Cortex of kidney (tissue), 1 donor: ENCODE results near the gene GABRG3.
"Not testable (repeated sequence)": the region's sequence is repeated elsewhere in the genome, so short reads cannot be mapped to it uniquely, and the experiment has no call there.

Experiments used
- DNase-seq: peaks from one replicate; lab custom pipeline; 2025; lab: John Stamatoyannopoulos, UW

GABRG3 gene

GRCh38 chr15:26996250-26996649, 25.3 kb downstream of the GABRG3 start:
- DNase-seq: no peak

GRCh38 chr15:27003003-27003402, 32.0 kb downstream of the GABRG3 start:
- not testable (repeated sequence) for DNase-seq

GRCh38 chr15:27004226-27004625, 33.2 kb downstream of the GABRG3 start:
- not testable (repeated sequence) for DNase-seq

- no peak for DNase-seq
Observed at GRCh38 chr15:27017168-27017809, 46.3 kb downstream of the GABRG3 start.

GRCh38 chr15:27019687-27020086, 48.7 kb downstream of the GABRG3 start:
- DNase-seq: no peak

- DNase-seq: no peak
Observed at GRCh38 chr15:27025481-27025966, 54.5 kb downstream of the GABRG3 start.

- no peak for DNase-seq
Observed at GRCh38 chr15:27027229-27027628, 56.2 kb downstream of the GABRG3 start.

- no peak for DNase-seq
Observed at GRCh38 chr15:27028858-27029477, 58.0 kb downstream of the GABRG3 start.

GRCh38 chr15:27036210-27036609, 65.2 kb downstream of the GABRG3 start:
- no peak for DNase-seq

GRCh38 chr15:27037501-27037900, 66.5 kb downstream of the GABRG3 start:
- DNase-seq: no peak

GRCh38 chr15:27039152-27039551, 68.2 kb downstream of the GABRG3 start:
- DNase-seq: no peak

GRCh38 chr15:27042230-27042629, 71.2 kb downstream of the GABRG3 start:
- DNase-seq: no peak

- no peak for DNase-seq
Observed at GRCh38 chr15:27042646-27043045, 71.7 kb downstream of the GABRG3 start.

- no peak for DNase-seq
Observed at GRCh38 chr15:27043770-27044169, 72.8 kb downstream of the GABRG3 start.

- DNase-seq: no peak
Observed at GRCh38 chr15:27045796-27046195, 74.8 kb downstream of the GABRG3 start.

GRCh38 chr15:27046880-27047279, 75.9 kb downstream of the GABRG3 start:
- DNase-seq: no peak

GRCh38 chr15:27050163-27050562, 79.2 kb downstream of the GABRG3 start:
- DNase-seq: no peak

GRCh38 chr15:27054426-27054825, 83.4 kb downstream of the GABRG3 start:
- DNase-seq: no peak

GRCh38 chr15:27057904-27058645, 87.1 kb downstream of the GABRG3 start:
- DNase-seq: no peak

GRCh38 chr15:27058939-27059338, 88.0 kb downstream of the GABRG3 start:
- DNase-seq: no peak

- no peak for DNase-seq
Observed at GRCh38 chr15:27059610-27060202, 88.7 kb downstream of the GABRG3 start.

- DNase-seq: no peak
Observed at GRCh38 chr15:27061739-27062138, 90.8 kb downstream of the GABRG3 start.

- no peak for DNase-seq
Observed at GRCh38 chr15:27062951-27063350, 92.0 kb downstream of the GABRG3 start.
